KMS-11 (cell line): ENCODE data around the gene BRINP3.
A peak's percentile ranks its signal among the peaks of the same experiment; 100 is the strongest.

Experiments used
- H2AFZ ChIP-seq: fragments of 200-600 bp; sonication (generic); 2 replicates; pipeline ENCODE4 v1.6.1; 2016; ENCODE audit warnings: antibody characterized with exemption, mixed run types, low read depth
- H3K27ac ChIP-seq: fragments of 200-600 bp; sonication (generic); 2 replicates; pipeline ENCODE4 v1.6.1; 2016; ENCODE audit warnings: mild to moderate bottlenecking, mixed run types
- H3K27me3 ChIP-seq: fragments of 200-600 bp; sonication (generic); 2 replicates; pipeline ENCODE4 v1.6.1; 2017; ENCODE audit warnings: mild to moderate bottlenecking, low read depth, mixed run types, moderate library complexity; ENCODE audit not compliant: insufficient read depth
- H3K36me3 ChIP-seq: fragments of 200-600 bp; sonication (generic); 2 replicates; pipeline ENCODE4 v1.6.1; 2017; ENCODE audit warnings: mild to moderate bottlenecking, mixed run types; ENCODE audit not compliant: insufficient read depth
- H3K4me1 ChIP-seq: fragments of 200-600 bp; sonication (generic); 2 replicates; pipeline ENCODE4 v1.6.1; 2016; ENCODE audit warnings: mild to moderate bottlenecking, low read depth, mixed run types; ENCODE audit not compliant: poor library complexity, severe bottlenecking
- H3K4me2 ChIP-seq: fragments of 200-600 bp; sonication (generic); 2 replicates; pipeline ENCODE4 v1.7.0; 2016; ENCODE audit warnings: mild to moderate bottlenecking, mixed run types
- H3K4me3 ChIP-seq: fragments of 200-600 bp; sonication (generic); IDR thresholded peaks from 2 replicates; pipeline ENCODE4 v1.6.1; 2017; ENCODE audit warnings: low read depth, low read length, mixed read lengths; ENCODE audit not compliant: insufficient read depth
- H3K79me2 ChIP-seq: fragments of 200-600 bp; sonication (generic); 2 replicates; pipeline ENCODE4 v1.6.1; 2016; ENCODE audit warnings: low read depth, mixed run types; ENCODE audit not compliant: insufficient read depth
- H3K9ac ChIP-seq: fragments of 200-600 bp; sonication (generic); 2 replicates; pipeline ENCODE4 v1.6.1; 2016; ENCODE audit warnings: mild to moderate bottlenecking, mixed run types
- H4K20me1 ChIP-seq: fragments of 200-600 bp; sonication (generic); 2 replicates; pipeline ENCODE4 v1.6.1; 2016; ENCODE audit warnings: mild to moderate bottlenecking, mixed run types; ENCODE audit not compliant: insufficient read depth
- CTCF ChIP-seq: fragments of 200-600 bp; sonication (generic); conservative IDR thresholded peaks from 2 replicates; pipeline ENCODE4 v1.6.1; 2017; ENCODE audit warnings: low read depth, mild to moderate bottlenecking, antibody characterized with exemption, low read length, moderate library complexity, mixed read lengths

Gene BRINP3

GRCh38 chr1:190373705-190374336, 103.8 kb downstream of the BRINP3 start:
- Histone ChIP-seq H3K79me2 (no peaks in the 10 kb centered on the region), H3K27ac (no peak overlapping the region), H3K9ac (no peak overlapping the region), H3K4me2 (no peak overlapping the region), H3K4me3 (no peak overlapping the region), H3K4me1 (peaks cover 19% of the 10 kb centered on the region), H3K27me3 (no peaks in the 10 kb centered on the region), H2AFZ (no peak overlapping the region), H4K20me1 (no peaks in the 10 kb centered on the region), H3K36me3 (no peaks in the 10 kb centered on the region)
- peak; percentile 38; the same call in 1 of the 2 replicates for TF ChIP-seq CTCF

- no peak overlapping the region for H3K27ac ChIP-seq
- no peaks in the 10 kb centered on the region for H4K20me1 ChIP-seq
- no peaks in the 10 kb centered on the region for H3K79me2 ChIP-seq
These were observed 110.5 kb downstream of the BRINP3 start for GRCh38 chr1:190367200-190367599.

GRCh38 chr1:190365283-190365682, 112.4 kb downstream of the BRINP3 start:
- Histone ChIP-seq H3K36me3 (no peaks in the 10 kb centered on the region), H3K4me2 (no peak overlapping the region), H3K4me3 (no peak overlapping the region), H3K79me2 (no peaks in the 10 kb centered on the region), H4K20me1 (no peaks in the 10 kb centered on the region), H3K9ac (no peak overlapping the region), H3K4me1 (no peaks in the 10 kb centered on the region), H2AFZ (no peak overlapping the region), H3K27ac (no peak overlapping the region), H3K27me3 (no peaks in the 10 kb centered on the region)
- TF ChIP-seq CTCF, result no peak

More at GRCh38 chr1:190367200-190367599, 110.5 kb downstream of the BRINP3 start:
- Histone ChIP-seq H3K4me3 (no peak overlapping the region), H3K36me3 (no peaks in the 10 kb centered on the region), H3K4me2 (no peak overlapping the region), H3K4me1 (no peaks in the 10 kb centered on the region), H2AFZ (no peak overlapping the region), H3K27me3 (no peaks in the 10 kb centered on the region), H3K9ac (no peak overlapping the region)
- TF ChIP-seq CTCF, result no peak

GRCh38 chr1:190353538-190354101, 124.0 kb downstream of the BRINP3 start:
- Histone ChIP-seq H3K36me3 (no peaks in the 10 kb centered on the region), H2AFZ (no peak overlapping the region), H3K27me3 (no peaks in the 10 kb centered on the region), H3K4me3 (no peak overlapping the region), H3K79me2 (no peaks in the 10 kb centered on the region), H3K27ac (no peak overlapping the region), H3K4me1 (no peaks in the 10 kb centered on the region), H3K4me2 (no peak overlapping the region), H4K20me1 (no peaks in the 10 kb centered on the region), H3K9ac (no peak overlapping the region)
- TF ChIP-seq CTCF, result no peak
